ENCODE results near the gene NDUFA6.

The NDUFA6 gene

DNA sequence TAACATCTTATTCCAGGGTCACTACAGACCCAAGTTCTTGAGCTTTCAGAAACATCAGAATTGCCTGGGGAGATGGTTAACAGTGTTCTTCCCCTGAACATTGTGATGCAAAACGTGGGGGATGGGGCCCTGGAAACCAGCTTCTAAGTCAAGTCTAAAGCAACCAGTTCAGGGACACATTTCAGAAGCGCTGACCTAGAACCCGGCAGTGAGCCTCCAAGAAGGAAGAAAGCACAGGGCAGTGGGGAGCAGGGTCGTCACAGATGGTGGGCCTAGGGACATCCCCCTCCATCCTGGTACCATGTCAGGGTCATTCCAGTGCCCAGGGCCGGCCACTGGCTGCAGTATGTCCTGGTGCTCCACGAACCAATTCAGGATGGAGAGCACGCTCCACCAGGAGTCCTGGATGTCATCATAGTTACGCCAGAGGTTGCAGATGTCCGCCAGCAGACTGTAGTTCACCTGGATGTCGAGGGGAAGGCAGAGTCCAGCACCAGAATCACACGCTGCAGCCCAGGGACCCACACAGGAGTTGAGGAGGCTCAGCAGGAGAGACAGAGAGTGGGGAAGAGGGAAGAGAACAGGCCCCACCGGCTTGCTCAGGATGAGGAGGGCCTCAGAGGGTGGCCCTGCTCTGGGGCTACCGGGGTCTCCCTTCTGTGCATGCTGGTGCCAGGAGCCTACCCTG, 25.0 kb downstream of the NDUFA6 start:
- TF ChIP-seq, protein P1, sequence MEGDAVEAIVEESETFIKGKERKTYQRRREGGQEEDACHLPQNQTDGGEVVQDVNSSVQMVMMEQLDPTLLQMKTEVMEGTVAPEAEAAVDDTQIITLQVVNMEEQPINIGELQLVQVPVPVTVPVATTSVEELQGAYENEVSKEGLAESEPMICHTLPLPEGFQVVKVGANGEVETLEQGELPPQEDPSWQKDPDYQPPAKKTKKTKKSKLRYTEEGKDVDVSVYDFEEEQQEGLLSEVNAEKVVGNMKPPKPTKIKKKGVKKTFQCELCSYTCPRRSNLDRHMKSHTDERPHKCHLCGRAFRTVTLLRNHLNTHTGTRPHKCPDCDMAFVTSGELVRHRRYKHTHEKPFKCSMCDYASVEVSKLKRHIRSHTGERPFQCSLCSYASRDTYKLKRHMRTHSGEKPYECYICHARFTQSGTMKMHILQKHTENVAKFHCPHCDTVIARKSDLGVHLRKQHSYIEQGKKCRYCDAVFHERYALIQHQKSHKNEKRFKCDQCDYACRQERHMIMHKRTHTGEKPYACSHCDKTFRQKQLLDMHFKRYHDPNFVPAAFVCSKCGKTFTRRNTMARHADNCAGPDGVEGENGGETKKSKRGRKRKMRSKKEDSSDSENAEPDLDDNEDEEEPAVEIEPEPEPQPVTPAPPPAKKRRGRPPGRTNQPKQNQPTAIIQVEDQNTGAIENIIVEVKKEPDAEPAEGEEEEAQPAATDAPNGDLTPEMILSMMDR (IDR thresholded peaks at IDR 0.05; ENCODE audit: insufficient read depth, missing control alignments): no peak
- FAIRE-seq (no peak), DNase-seq (ENCODE audit: insufficient read length, low spot score) (no peak)

DNA sequence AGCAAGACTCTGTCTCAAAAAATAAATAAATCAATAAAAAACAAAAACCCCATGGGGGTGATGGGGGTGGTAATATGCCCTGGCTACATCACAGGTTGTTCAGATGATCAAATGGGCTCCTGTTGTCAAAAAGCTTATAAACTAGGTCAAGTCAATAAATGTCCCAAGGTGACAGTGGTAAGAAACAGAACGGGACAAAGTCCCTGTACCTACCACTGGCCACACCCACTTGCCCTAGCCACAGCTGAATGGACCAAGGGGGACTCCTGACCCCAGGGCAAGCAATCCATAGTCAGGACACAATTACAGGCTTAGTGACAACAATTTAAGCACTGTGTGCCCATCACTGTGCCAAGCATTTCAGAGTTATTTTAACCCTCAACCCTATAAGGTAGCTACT, 25.9 kb downstream of the NDUFA6 start:
- TF ChIP-seq, protein P1 (IDR thresholded peaks at IDR 0.05; ENCODE audit: insufficient read depth, missing control alignments): no peak
- FAIRE-seq (no peak), DNase-seq (ENCODE audit: insufficient read length, low spot score) (no peak)

DNA sequence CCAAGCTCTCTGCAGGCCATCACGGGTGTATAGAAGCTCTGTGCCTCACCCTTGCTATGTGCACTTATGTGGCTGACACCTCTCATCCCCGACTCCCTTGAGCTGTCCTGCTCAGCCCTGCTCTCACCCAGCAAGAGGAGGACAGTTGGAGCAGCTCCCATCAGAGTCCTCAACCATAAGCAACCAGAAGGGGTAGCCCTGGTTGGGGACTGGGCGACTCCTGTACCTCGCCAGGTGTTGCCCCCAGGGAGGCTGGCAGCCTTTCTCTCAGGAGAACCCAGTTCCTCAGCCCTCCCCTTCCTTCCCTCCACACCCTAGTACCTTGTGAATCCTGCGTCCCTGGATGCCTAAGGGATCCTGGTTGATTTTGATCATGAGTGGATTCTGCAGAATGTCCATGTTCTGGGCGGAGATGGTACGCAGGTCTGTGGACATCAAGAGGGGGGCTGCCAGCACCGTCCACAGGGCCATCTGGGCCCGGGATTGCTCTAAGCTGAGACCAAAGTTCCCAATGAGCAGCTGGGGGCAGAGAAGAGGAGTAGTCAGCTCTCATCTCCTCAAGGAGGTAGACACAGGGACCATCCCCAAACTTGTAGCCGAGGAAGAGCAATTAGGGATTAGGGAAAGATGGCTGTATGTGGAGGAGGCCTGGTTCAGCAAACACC, 27.9 kb downstream of the NDUFA6 start:
- TF ChIP-seq, protein P1 (IDR thresholded peaks at IDR 0.05; ENCODE audit: insufficient read depth, missing control alignments): no peak
- FAIRE-seq (no peak), DNase-seq (ENCODE audit: insufficient read length, low spot score) (no peak)

- FAIRE-seq (no peak), DNase-seq (ENCODE audit: insufficient read length, low spot score) (no peak)
- TF ChIP-seq, protein P1 (IDR thresholded peaks at IDR 0.05; ENCODE audit: insufficient read depth, missing control alignments): no peak
These were observed 29.5 kb downstream of the NDUFA6 start for GRCh38 chr22:42061041-42061440.

DNA sequence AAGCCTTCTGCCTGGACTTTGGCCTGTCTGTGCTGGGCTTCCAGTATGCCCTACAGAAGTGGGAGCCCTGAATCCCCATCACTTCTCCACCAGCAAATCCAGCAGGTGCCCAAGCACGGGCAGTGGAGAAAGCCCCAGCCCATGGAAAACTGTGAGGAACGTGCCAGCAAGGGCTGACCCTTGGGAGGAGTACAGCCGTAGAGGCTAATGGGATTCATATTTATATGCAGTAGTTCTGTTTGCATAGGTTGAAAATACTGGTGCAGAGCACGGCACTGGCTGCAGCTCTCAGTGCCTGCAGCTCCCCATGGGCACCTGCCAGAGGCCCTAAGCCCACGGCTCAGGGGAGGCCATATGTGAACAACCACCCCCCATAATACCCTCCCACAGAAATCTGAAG, 30.1 kb downstream of the NDUFA6 start:
- no peak for FAIRE-seq
- DNase-seq (ENCODE audit: insufficient read length, low spot score): no peak
- TF ChIP-seq, protein P1 (IDR thresholded peaks at IDR 0.05; ENCODE audit: insufficient read depth, missing control alignments): no peak

GRCh38 chr22:42056757-42057511, 33.6 kb downstream of the NDUFA6 start:
- TF ChIP-seq, protein P1 (IDR thresholded peaks at IDR 0.05; ENCODE audit: insufficient read depth, missing control alignments): no peak
- FAIRE-seq: no peak
- no peak for DNase-seq (ENCODE audit: insufficient read length, low spot score)
